Erythroblast (primary cell): Measurements from ENCODE around the gene SAP30BP.

Experiments
- GATA1 ChIP-seq: IDR thresholded peaks from 2 replicates; pipeline ENCODE4 v1.6.1; 2011; ENCODE audit warnings: low read depth, mild to moderate bottlenecking, control low read depth, low read length, moderate library complexity
- POLR2A ChIP-seq: IDR thresholded peaks from 2 replicates; pipeline ENCODE4 v1.6.1; 2011; ENCODE audit warnings: mild to moderate bottlenecking, low read length

DNA sequence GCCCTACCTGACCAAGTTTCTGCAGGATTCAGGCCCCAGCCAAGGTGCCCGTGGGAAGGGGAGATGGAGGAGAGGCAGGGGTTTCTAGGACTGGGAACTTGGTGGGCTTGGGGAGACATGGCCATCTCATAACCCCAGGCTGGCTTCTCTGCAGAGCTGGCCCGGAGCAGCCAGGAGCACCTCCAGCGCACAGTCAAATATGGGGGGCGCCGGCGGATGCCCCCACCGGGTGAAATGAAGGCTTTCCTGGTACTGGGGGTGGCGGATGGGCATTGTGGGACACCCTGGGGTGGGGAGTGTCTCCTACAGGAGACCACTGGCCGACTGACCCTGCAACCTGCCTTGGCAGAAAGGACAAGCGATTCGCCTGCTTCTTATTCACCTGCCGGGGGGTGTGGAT lies 43.1 kb upstream of the SAP30BP start:
- TF ChIP-seq POLR2A, result no peak
- TF ChIP-seq GATA1, result no peak
